ENCODE results near the gene VCP. TPM values are rescaled to one million over a fixed set of nuclear protein-coding genes. Genes with fewer than 3 reads are reported as not detected.

Gene VCP
- total and polyA plus RNA-seq, 3 experiments from 2014 or later = 195 to 323 (median 309) TPM

- no peak for DNase-seq
- Histone ChIP-seq H3K4me1 (ENCODE audit: insufficient read depth, low read length) (peaks cover 29% of the 10 kb centered on the region), H3K27ac (ENCODE audit: low read depth, low read length) (no peak overlapping the region), H3K4me3 (ENCODE audit: low read length) (no peak overlapping the region), H3K27me3 (ENCODE audit: insufficient read depth, low read length, poor library complexity, severe bottlenecking) (no peaks in the 10 kb centered on the region), H3K36me3 (ENCODE audit: insufficient read depth, low read length) (peaks cover 8% of the 10 kb centered on the region), H3K9me3 (ENCODE audit: low read length) (no peaks in the 10 kb centered on the region)
- H3K27ac Mint-ChIP-seq = peak overlapping the region in 1 of 8 donors; percentile 69
- H3K27me3 Mint-ChIP-seq = peaks cover 0 to 2% of the 10 kb centered on the region in 2 donors
- peaks cover 32 to 42% (median 40%) of the 10 kb centered on the region in 3 donors for H3K4me1 Mint-ChIP-seq
- H3K36me3 Mint-ChIP-seq = peaks cover 0 to 41% (median 0%) of the 10 kb centered on the region in 3 donors
- ChIA-PET CTCF (interaction anchor here (7.5 kb wide), 1 partner anchor 9 kb away, joined by 50 read pairs; the partner anchor contains the start of gene ATOSB), POLR2A (no interaction called here)
- H3K9me3 Mint-ChIP-seq = no peaks in the 10 kb centered on the region
- no peak overlapping the region for H3K4me3 Mint-ChIP-seq
Observed at GRCh38 chr9:35106343-35106730, 33.9 kb upstream of the VCP start.

GRCh38 chr9:35105571-35106342 lies 33.3 kb upstream of the VCP start:
- Mint-ChIP-seq H3K36me3 (peaks cover 0 to 47% (median 0%) of the 10 kb centered on the region in 3 donors), H3K27ac (peak overlapping the region in 4 of 8 donors; percentile 15 to 69 (median 45)), H3K27me3 (peaks cover 0 to 2% of the 10 kb centered on the region in 2 donors), H3K4me1 (peaks cover 33 to 42% (median 42%) of the 10 kb centered on the region in 3 donors), H3K4me3 (peak overlapping the region in 1 of 7 donors; percentile 11), H3K9me3 (no peaks in the 10 kb centered on the region)
- Histone ChIP-seq H3K4me3 (ENCODE audit: low read length) (no peak overlapping the region), H3K27ac (ENCODE audit: low read depth, low read length) (no peak overlapping the region), H3K36me3 (ENCODE audit: insufficient read depth, low read length) (peaks cover 8% of the 10 kb centered on the region), H3K9me3 (ENCODE audit: low read length) (no peaks in the 10 kb centered on the region), H3K27me3 (ENCODE audit: insufficient read depth, low read length, poor library complexity, severe bottlenecking) (no peaks in the 10 kb centered on the region), H3K4me1 (ENCODE audit: insufficient read depth, low read length) (peaks cover 25% of the 10 kb centered on the region)
- DNase-seq = no peak
- CTCF ChIA-PET = interaction anchor here (7.5 kb wide), 1 partner anchor 10 kb away, joined by 50 read pairs; the partner anchor contains the start of gene ATOSB
- POLR2A ChIA-PET = no interaction called here

GRCh38 chr9:35105126-35105525 lies 32.7 kb upstream of the VCP start:
- H3K4me3 Mint-ChIP-seq = peak overlapping the region in 1 of 7 donors; percentile 54
- ChIA-PET POLR2A (no interaction called here), CTCF (interaction anchor here (4.2 to 7.5 kb wide), 2 partner anchors 11 to 25 kb away, joined by 26 to 50 read pairs; partner anchors contain the start of genes ATOSB and FANCG)
- peaks cover 9% of the 10 kb centered on the region for H3K36me3 ChIP-seq (ENCODE audit: insufficient read depth, low read length)
- H3K9me3 Mint-ChIP-seq = no peaks in the 10 kb centered on the region
- no peak for DNase-seq
- H3K4me3 ChIP-seq (ENCODE audit: low read length) = no peak overlapping the region
- peaks cover 0 to 53% (median 0%) of the 10 kb centered on the region in 3 donors for H3K36me3 Mint-ChIP-seq
- H3K27ac ChIP-seq (ENCODE audit: low read depth, low read length) = no peak overlapping the region
- H3K9me3 ChIP-seq (ENCODE audit: low read length) = no peaks in the 10 kb centered on the region
- peaks cover 34 to 41% (median 40%) of the 10 kb centered on the region in 3 donors for H3K4me1 Mint-ChIP-seq
- peaks cover 0 to 2% of the 10 kb centered on the region in 2 donors for H3K27me3 Mint-ChIP-seq
- H3K27ac Mint-ChIP-seq = peak overlapping the region in 5 of 8 donors; percentile 1 to 84 (median 35)
- peaks cover 18% of the 10 kb centered on the region for H3K4me1 ChIP-seq (ENCODE audit: insufficient read depth, low read length)
- H3K27me3 ChIP-seq (ENCODE audit: insufficient read depth, low read length, poor library complexity, severe bottlenecking) = no peaks in the 10 kb centered on the region

- ChIA-PET POLR2A (interaction anchor here (1.5 kb wide), 1 partner anchor 9 kb away, joined by 6 read pairs; no protein-coding TSS in a partner anchor), CTCF (interaction anchor here (1.0 to 7.5 kb wide), 3 partner anchors 11 to 144 kb away, joined by 3 to 50 read pairs (median 26); partner anchors contain the start of genes ATOSB and FANCG)
- no peak for DNase-seq
- Mint-ChIP-seq H3K4me3 (no peak overlapping the region), H3K9me3 (no peaks in the 10 kb centered on the region), H3K4me1 (peaks cover 32 to 37% (median 34%) of the 10 kb centered on the region in 3 donors), H3K36me3 (peaks cover 0 to 59% (median under 1%) of the 10 kb centered on the region in 3 donors), H3K27ac (peak overlapping the region in 6 of 8 donors; percentile 79 to 100 (median 99)), H3K27me3 (peaks cover 0 to 2% of the 10 kb centered on the region in 2 donors)
- H3K9me3 ChIP-seq (ENCODE audit: low read length) = no peaks in the 10 kb centered on the region
- peaks cover 15% of the 10 kb centered on the region for H3K4me1 ChIP-seq (ENCODE audit: insufficient read depth, low read length)
- no peaks in the 10 kb centered on the region for H3K27me3 ChIP-seq (ENCODE audit: insufficient read depth, low read length, poor library complexity, severe bottlenecking)
- no peak overlapping the region for H3K27ac ChIP-seq (ENCODE audit: low read depth, low read length)
- peaks cover 14% of the 10 kb centered on the region for H3K36me3 ChIP-seq (ENCODE audit: insufficient read depth, low read length)
- H3K4me3 ChIP-seq (ENCODE audit: low read length) = no peak overlapping the region
Observed at GRCh38 chr9:35104586-35104985, 32.2 kb upstream of the VCP start.

- CTCF ChIA-PET = interaction anchor here (0.8 to 7.5 kb wide), 12 partner anchors 8 to 555 kb away, joined by 3 to 50 read pairs (median 4); partner anchors contain the start of genes ATOSB, CCDC107, FANCG and RMRP
- H3K27me3 Mint-ChIP-seq = peaks cover 0 to 2% of the 10 kb centered on the region in 2 donors
- H3K27ac Mint-ChIP-seq = peak overlapping the region; percentile 80 to 100 (median 99)
- POLR2A ChIA-PET = interaction anchor here (0.8 to 1.6 kb wide), 6 partner anchors 8 to 32 kb away, joined by 4 to 8 read pairs (median 6); partner anchors contain the start of genes ATOSB, FANCG and VCP
- H3K27me3 ChIP-seq (ENCODE audit: insufficient read depth, low read length, poor library complexity, severe bottlenecking) = no peaks in the 10 kb centered on the region
- H3K27ac ChIP-seq (ENCODE audit: low read depth, low read length) = peak overlapping the region; percentile 86
- peaks cover 15% of the 10 kb centered on the region for H3K4me1 ChIP-seq (ENCODE audit: insufficient read depth, low read length)
- H3K4me3 ChIP-seq (ENCODE audit: low read length) = peak overlapping the region; percentile 80
- H3K9me3 Mint-ChIP-seq = no peaks in the 10 kb centered on the region
- peaks cover 16% of the 10 kb centered on the region for H3K36me3 ChIP-seq (ENCODE audit: insufficient read depth, low read length)
- DNase-seq = no peak
- H3K9me3 ChIP-seq (ENCODE audit: low read length) = no peaks in the 10 kb centered on the region
- peak overlapping the region; percentile 84 to 98 (median 90) for H3K4me3 Mint-ChIP-seq
- peaks cover 0 to 64% (median 4%) of the 10 kb centered on the region in 3 donors for H3K36me3 Mint-ChIP-seq
- peaks cover 27 to 35% (median 33%) of the 10 kb centered on the region in 3 donors for H3K4me1 Mint-ChIP-seq
Observed at GRCh38 chr9:35103660-35104191, 31.3 kb upstream of the VCP start.

GRCh38 chr9:35102769-35103659 lies 30.6 kb upstream of the VCP start, which contains the start of gene STOML2:
STOML2 (minus strand) TSS chr9:35103131; CDS start chr9:35103094, 37 bp downstream.
- peaks cover 0 to 60% (median 4%) of the 10 kb centered on the region in 3 donors for H3K36me3 Mint-ChIP-seq
- H3K27ac Mint-ChIP-seq = peak within 1 kb of the TSS; percentile 80 to 100 (median 99)
- H3K4me1 Mint-ChIP-seq = peaks cover 28 to 35% (median 33%) of the 10 kb centered on the region in 3 donors
- CTCF ChIA-PET = interaction anchor here (0.8 to 7.5 kb wide), 11 partner anchors 8 to 555 kb away, joined by 3 to 50 read pairs (median 4); partner anchors contain the start of genes ATOSB, CCDC107, FANCG and RMRP
- H3K4me3 Mint-ChIP-seq = peak within 1 kb of the TSS; percentile 84 to 98 (median 90)
- Histone ChIP-seq H3K27ac (ENCODE audit: low read depth, low read length) (peak within 1 kb of the TSS; percentile 86), H3K9me3 (ENCODE audit: low read length) (no peaks in the 10 kb centered on the region), H3K27me3 (ENCODE audit: insufficient read depth, low read length, poor library complexity, severe bottlenecking) (no peaks in the 10 kb centered on the region), H3K4me1 (ENCODE audit: insufficient read depth, low read length) (peaks cover 15% of the 10 kb centered on the region), H3K4me3 (ENCODE audit: low read length) (peak within 1 kb of the TSS; percentile 80), H3K36me3 (ENCODE audit: insufficient read depth, low read length) (peaks cover 16% of the 10 kb centered on the region)
- DNase-seq = peak; percentile 85 to 95 (median 91)
- H3K9me3 Mint-ChIP-seq = no peaks in the 10 kb centered on the region
- peaks cover 0 to 2% of the 10 kb centered on the region in 2 donors for H3K27me3 Mint-ChIP-seq
- POLR2A ChIA-PET = interaction anchor here (0.5 to 1.6 kb wide), 8 partner anchors 9 to 561 kb away, joined by 3 to 8 read pairs (median 6); partner anchors contain the start of genes ATOSB, FANCG and VCP

- Mint-ChIP-seq H3K27ac (peak overlapping the region; percentile 80 to 100 (median 99)), H3K27me3 (peaks cover 0 to 2% of the 10 kb centered on the region in 2 donors), H3K36me3 (peaks cover 0 to 60% (median 4%) of the 10 kb centered on the region in 3 donors), H3K4me3 (peak overlapping the region; percentile 84 to 98 (median 90)), H3K9me3 (no peaks in the 10 kb centered on the region), H3K4me1 (peaks cover 32 to 38% (median 36%) of the 10 kb centered on the region in 3 donors)
- Histone ChIP-seq H3K4me1 (ENCODE audit: insufficient read depth, low read length) (peaks cover 15% of the 10 kb centered on the region), H3K4me3 (ENCODE audit: low read length) (peak overlapping the region; percentile 80), H3K9me3 (ENCODE audit: low read length) (no peaks in the 10 kb centered on the region), H3K36me3 (ENCODE audit: insufficient read depth, low read length) (peaks cover 16% of the 10 kb centered on the region), H3K27ac (ENCODE audit: low read depth, low read length) (peak overlapping the region; percentile 86), H3K27me3 (ENCODE audit: insufficient read depth, low read length, poor library complexity, severe bottlenecking) (no peaks in the 10 kb centered on the region)
- ChIA-PET CTCF (interaction anchor here (1.1 to 7.5 kb wide), 6 partner anchors 7 to 556 kb away, joined by 4 to 50 read pairs (median 8); partner anchors contain the start of genes ATOSB, CCDC107, FANCG and RMRP), POLR2A (interaction anchor here (0.5 to 1.6 kb wide), 4 partner anchors 9 to 562 kb away, joined by 3 to 8 read pairs (median 7); partner anchors contain the start of genes ATOSB and VCP)
- no peak for DNase-seq
Observed at GRCh38 chr9:35102465-35102768, 30.0 kb upstream of the VCP start.

Measured in CD8-positive, alpha-beta memory T cell (primary cell).